Thoracic aorta (tissue), 2 donors: ENCODE results near the gene LCT. TPM values are rescaled to one million over a fixed set of nuclear protein-coding genes. Genes with fewer than 3 reads are reported as not detected.

ENCODE experiments used
- ATAC-seq: fragments of 150-250 bp; one replicate; pipeline ENCODE4 v1.8.0; 2017; ENCODE audit warnings: low read depth; ENCODE audit not compliant: insufficient number of reproducible peaks, low FRiP score
- DNase-seq: peaks from one replicate; pipeline ENCODE4 v3.0.0-alpha.2; 2020; ENCODE audit warnings: low spot score
- H3K27ac ChIP-seq, 2 donors: fragments of 200-600 bp; sonication (generic); 1 replicate in 1 of 2; 2 replicates in 1 of 2; pipeline ENCODE4 v1.5.1; 2016; ENCODE audit warnings: mild to moderate bottlenecking in 2 of 2, moderate library complexity in 2 of 2
- H3K27me3 ChIP-seq: fragments of 200-600 bp; sonication (generic); replicated peaks from 2 replicates; pipeline ENCODE4 v1.6.0; 2016; ENCODE audit warnings: mild to moderate bottlenecking; ENCODE audit not compliant: insufficient read depth
- H3K36me3 ChIP-seq: fragments of 200-600 bp; sonication (generic); one replicate; pipeline ENCODE4 v1.5.1; 2016
- H3K4me1 ChIP-seq, 2 donors: fragments of 200-600 bp; sonication (generic); 1 replicate in 1 of 2; 2 replicates in 1 of 2; pipeline versions ENCODE4 v1.5.1 to v1.6.0; 2016; ENCODE audit warnings: low read depth in 2 of 2, mild to moderate bottlenecking in 1 of 2; ENCODE audit not compliant: control insufficient read depth in 1 of 2
- H3K4me3 ChIP-seq: fragments of 200-600 bp; sonication (generic); 2 replicates; pipeline ENCODE4 v1.5.1; 2016; ENCODE audit warnings: mild to moderate bottlenecking
- H3K9me3 ChIP-seq: fragments of 200-600 bp; sonication (generic); 2 replicates; pipeline ENCODE4 v1.5.1; 2016
- CTCF ChIP-seq: fragments of 200-600 bp; sonication (generic); IDR thresholded peaks from one replicate; pipeline ENCODE4 v1.5.1; 2019; ENCODE audit warnings: antibody characterized with exemption
- total RNA-seq, 2 donors: library from RNA; depleted of rRNA; stranded (reverse); fragments of >200 nt; gene quantifications; one replicate each; pipeline versions ENCODE4 v1.1.0 to v1.2.3, GENCODE V29; 2016

LCT gene
- total RNA-seq, 2 donors from 2014 or later = 0.28 TPM; not detected in 1

- Histone ChIP-seq H3K27ac (no peak overlapping the region), H3K9me3 (no peaks in the 10 kb centered on the region), H3K27me3 (no peaks in the 10 kb centered on the region), H3K4me1 (peaks cover 0 to under 1% of the 10 kb centered on the region in 2 donors), H3K4me3 (no peak overlapping the region), H3K36me3 (peaks cover 3% of the 10 kb centered on the region)
- no peak for DNase-seq
- TF ChIP-seq CTCF = no peak
- ATAC-seq = no peak
Observed at GRCh38 chr2:135845257-135845656, 8.3 kb upstream of the LCT start.

GRCh38 chr2:135844301-135844895, 7.4 kb upstream of the LCT start:
- Histone ChIP-seq H3K27ac (no peak overlapping the region), H3K4me1 (peaks cover 0 to 2% of the 10 kb centered on the region in 2 donors), H3K9me3 (no peaks in the 10 kb centered on the region), H3K27me3 (no peaks in the 10 kb centered on the region), H3K4me3 (no peak overlapping the region), H3K36me3 (peaks cover 3% of the 10 kb centered on the region)
- ATAC-seq (no peak), DNase-seq (no peak)
- no peak for TF ChIP-seq CTCF

- no peak for TF ChIP-seq CTCF
- Histone ChIP-seq H3K36me3 (peaks cover 3% of the 10 kb centered on the region), H3K9me3 (no peaks in the 10 kb centered on the region), H3K27me3 (no peaks in the 10 kb centered on the region), H3K4me3 (no peak overlapping the region), H3K27ac (no peak overlapping the region), H3K4me1 (peaks cover 0 to 2% of the 10 kb centered on the region in 2 donors)
- no peak for DNase-seq
- ATAC-seq = no peak
Observed at GRCh38 chr2:135843671-135844070, 6.7 kb upstream of the LCT start.

GRCh38 chr2:135840601-135841000, 3.6 kb upstream of the LCT start:
- no peak for ATAC-seq
- no peak for DNase-seq
- Histone ChIP-seq H3K4me3 (peak overlapping the region; percentile 0), H3K4me1 (peaks cover 0 to 2% of the 10 kb centered on the region in 2 donors), H3K36me3 (peaks cover 3% of the 10 kb centered on the region), H3K27me3 (no peaks in the 10 kb centered on the region), H3K9me3 (no peaks in the 10 kb centered on the region), H3K27ac (no peak overlapping the region)
- no peak for TF ChIP-seq CTCF

GRCh38 chr2:135839713-135840112, 2.7 kb upstream of the LCT start:
- H3K27me3 ChIP-seq = no peaks in the 10 kb centered on the region
- no peak for DNase-seq
- no peak overlapping the region for H3K4me3 ChIP-seq
- TF ChIP-seq CTCF = no peak
- peaks cover 0 to 2% of the 10 kb centered on the region in 2 donors for H3K4me1 ChIP-seq
- no peak overlapping the region for H3K27ac ChIP-seq
- H3K9me3 ChIP-seq = no peaks in the 10 kb centered on the region
- ATAC-seq = no peak
- H3K36me3 ChIP-seq = no peaks in the 10 kb centered on the region
